Kidney capillary endothelial cell (primary cell): ENCODE data around the gene MSL3B.
"Not testable (repeated sequence)": the region's sequence is repeated elsewhere in the genome, so short reads cannot be mapped to it uniquely, and the experiment has no call there.

Experiments
- DNase-seq: peaks from one replicate; pipeline ENCODE4 v3.0.0-alpha.2; 2018; ENCODE audit warnings: low spot score

MSL3B gene

GRCh38 chr2:233867993-233868532 lies at the start of gene MSL3B:
Gene MSL3B, minus strand, starts transcription at chr2:233868386.
- peak; percentile 52 for DNase-seq

GRCh38 chr2:233917116-233917515 lies 48.9 kb upstream of the MSL3B start, which contains the start of gene TRPM8:
Gene TRPM8, plus strand, starts transcription at chr2:233917373. Its CDS starts 9,165 bp downstream, at chr2:233926538.
- DNase-seq: no peak

GRCh38 chr2:233915128-233915527 lies 46.9 kb upstream of the MSL3B start:
- no peak for DNase-seq

- peak; percentile 20 for DNase-seq
Measured at GRCh38 chr2:233912691-233913423, 44.7 kb upstream of the MSL3B start.

GRCh38 chr2:233907627-233908026 lies 39.4 kb upstream of the MSL3B start:
- DNase-seq: no peak

GRCh38 chr2:233905945-233906344 lies 37.8 kb upstream of the MSL3B start:
- DNase-seq: no peak

- DNase-seq: no peak
Measured at GRCh38 chr2:233901884-233902283, 33.7 kb upstream of the MSL3B start.

- DNase-seq: no peak
Measured at GRCh38 chr2:233901367-233901766, 33.2 kb upstream of the MSL3B start.

GRCh38 chr2:233896253-233896652 lies 28.1 kb upstream of the MSL3B start:
- not testable (repeated sequence) for DNase-seq

- no peak for DNase-seq
Measured at GRCh38 chr2:233892793-233893192, 24.6 kb upstream of the MSL3B start.

- no peak for DNase-seq
Measured at GRCh38 chr2:233882353-233882752, 14.2 kb upstream of the MSL3B start.

- DNase-seq: not testable (repeated sequence)
Measured at GRCh38 chr2:233872125-233872524, 3.9 kb upstream of the MSL3B start.

GRCh38 chr2:233871432-233871831 lies 3.2 kb upstream of the MSL3B start:
- no peak for DNase-seq

GRCh38 chr2:233866479-233866878 lies 1.7 kb downstream of the MSL3B start:
- DNase-seq: no peak

- DNase-seq: no peak
Measured at GRCh38 chr2:233865838-233866237, 2.3 kb downstream of the MSL3B start.

- no peak for DNase-seq
Measured at GRCh38 chr2:233862261-233862768, 5.9 kb downstream of the MSL3B start.

- no peak for DNase-seq
Measured at GRCh38 chr2:233858331-233858730, 9.9 kb downstream of the MSL3B start.

- DNase-seq: no peak
Measured at GRCh38 chr2:233857511-233858141, 10.6 kb downstream of the MSL3B start.

- no peak for DNase-seq
Measured at GRCh38 chr2:233856184-233856583, 12.0 kb downstream of the MSL3B start.

- no peak for DNase-seq
Measured at GRCh38 chr2:233855345-233855744, 12.8 kb downstream of the MSL3B start.

- DNase-seq: peak; percentile 92
Measured at GRCh38 chr2:233854241-233854981, 13.8 kb downstream of the MSL3B start, which contains the start of gene HJURP. Gene HJURP, minus strand, starts transcription at chr2:233854535. Its CDS starts 35 bp downstream, at chr2:233854500.

- no peak for DNase-seq
Measured at GRCh38 chr2:233853883-233854240, 14.3 kb downstream of the MSL3B start.
